HG02642 (cell line): ENCODE results near the gene BTAF1.
"Not testable (repeated sequence)": the region's sequence is repeated elsewhere in the genome, so short reads cannot be mapped to it uniquely, and the experiment has no call there.

Experiments used
- ATAC-seq: cut with Tn5 transposase; IDR thresholded peaks from one replicate; pipeline ENCODE4 v1.9.1; 2021; ENCODE audit warnings: mild to moderate bottlenecking; ENCODE audit not compliant: unreplicated experiment, poor library complexity

Gene BTAF1

GRCh38 chr10:91976317-91977051 is 52.9 kb downstream of the BTAF1 start:
- no peak for ATAC-seq

GRCh38 chr10:91977491-91977890 is 53.9 kb downstream of the BTAF1 start:
- ATAC-seq: no peak

GRCh38 chr10:91978585-91978984 is 55.0 kb downstream of the BTAF1 start:
- no peak for ATAC-seq

- ATAC-seq: no peak
Measured at GRCh38 chr10:91980319-91980718, 56.7 kb downstream of the BTAF1 start.

- no peak for ATAC-seq
Measured at GRCh38 chr10:91983416-91983815, 59.8 kb downstream of the BTAF1 start.

- no peak for ATAC-seq
Measured at GRCh38 chr10:91987397-91988037, 63.9 kb downstream of the BTAF1 start.

- ATAC-seq: no peak
Measured at GRCh38 chr10:91992031-91992430, 68.5 kb downstream of the BTAF1 start.

- ATAC-seq: no peak
Measured at GRCh38 chr10:91996266-91996665, 72.7 kb downstream of the BTAF1 start.

GRCh38 chr10:92001581-92001980 is 78.0 kb downstream of the BTAF1 start:
- no peak for ATAC-seq

GRCh38 chr10:92001995-92002394 is 78.4 kb downstream of the BTAF1 start:
- no peak for ATAC-seq

- no peak for ATAC-seq
Measured at GRCh38 chr10:92003258-92003657, 79.7 kb downstream of the BTAF1 start.

- no peak for ATAC-seq
Measured at GRCh38 chr10:92005978-92006377, 82.4 kb downstream of the BTAF1 start.

- no peak for ATAC-seq
Measured at GRCh38 chr10:92009445-92009844, 85.9 kb downstream of the BTAF1 start.

GRCh38 chr10:92010047-92010735 is 86.6 kb downstream of the BTAF1 start:
- ATAC-seq: no peak

GRCh38 chr10:92011560-92012214 is 88.1 kb downstream of the BTAF1 start:
- no peak for ATAC-seq

- ATAC-seq: no peak
Measured at GRCh38 chr10:92014620-92015019, 91.0 kb downstream of the BTAF1 start.

- ATAC-seq: no peak
Measured at GRCh38 chr10:92024700-92025099, 101.1 kb downstream of the BTAF1 start.

GRCh38 chr10:92025340-92025739 is 101.8 kb downstream of the BTAF1 start:
- ATAC-seq: not testable (repeated sequence)

- ATAC-seq: no peak
Measured at GRCh38 chr10:92027141-92027540, 103.6 kb downstream of the BTAF1 start.

GRCh38 chr10:92031580-92031979 is 108.0 kb downstream of the BTAF1 start:
- ATAC-seq: no peak

GRCh38 chr10:92033070-92033469 is 109.5 kb downstream of the BTAF1 start:
- not testable (repeated sequence) for ATAC-seq
